Peyer's patch (tissue), 4 donors: Measurements from ENCODE around the gene TRMT44.

Experiments used
- CTCF ChIP-seq, 6 experiments: fragments of 450-650 bp in 4 of 6; fragments of 200-600 bp in 2 of 6; sonication (generic) in 1 of 6; IDR thresholded peaks; one replicate each; pipeline ENCODE4 v1.5.1; 2017 to 2019; ENCODE audit warnings: antibody characterized with exemption in 6 of 6, mild to moderate bottlenecking in 3 of 6, moderate library complexity in 1 of 6
- POLR2A ChIP-seq, 2 donors: fragments of 450-650 bp; IDR thresholded peaks; one replicate each; pipeline ENCODE4 v1.5.1; 2017; ENCODE audit warnings: antibody characterized with exemption in 2 of 2, mild to moderate bottlenecking in 2 of 2, moderate library complexity in 2 of 2

GRCh38 chr4:8470451-8471024, 30.0 kb downstream of the TRMT44 start:
- TF ChIP-seq CTCF (IDR thresholded peaks at IDR 0.05) = no peak
- TF ChIP-seq POLR2A (IDR thresholded peaks at IDR 0.05) = no peak
